ENCODE data around the gene TLX2. TPM values are rescaled to one million over a fixed set of nuclear protein-coding genes. Genes with fewer than 3 reads are reported as not detected.

The TLX2 gene
- total and polyA plus RNA-seq, 4 donors, result not detected

- Histone ChIP-seq H3K9ac (ENCODE audit: low read depth in 1 of 2, low read length in 2 of 2) (no peak overlapping the region), H3K4me1 (ENCODE audit: control insufficient read depth in 4 of 4, insufficient read depth in 4 of 4, low read length in 3 of 4) (peaks cover 38 to 82% (median 65%) of the 10 kb centered on the region in 4 donors), H3K27ac (ENCODE audit: low read depth in 1 of 2, low read length in 2 of 2) (peak overlapping the region; percentile 4 to 57), H3K4me3 (ENCODE audit: low read depth in 1 of 3, low read length in 3 of 3) (no peak overlapping the region), H3K36me3 (ENCODE audit: control insufficient read depth in 4 of 4, insufficient read depth in 3 of 4, low read depth in 1 of 4, low read length in 3 of 4) (peaks cover 10 to 16% (median 14%) of the 10 kb centered on the region in 4 donors), H3K27me3 (ENCODE audit: control insufficient read depth in 4 of 4, insufficient read depth in 4 of 4, low read length in 3 of 4) (no peaks in the 10 kb centered on the region), H3K9me3 (ENCODE audit: control insufficient read depth in 4 of 4, low read length in 3 of 4) (no peaks in the 10 kb centered on the region)
- no peak for DNase-seq (ENCODE audit: low spot score)
- 45% methylated on average over 12 of the region's 12 CpGs for WGBS
- TF ChIP-seq RAD21 (IDR thresholded peaks at IDR 0.05), result peak; percentile 15 to 28
- TF ChIP-seq JUND (IDR thresholded peaks at IDR 0.05), result peak in 1 of 2 donors; percentile 65
- TF ChIP-seq EGR1 (IDR thresholded peaks at IDR 0.05; ENCODE audit: low read depth in 2 of 2), result peak in 1 of 2 donors; percentile 39
- TF ChIP-seq MAX (IDR thresholded peaks at IDR 0.05), result peak; percentile 84
- TF ChIP-seq ZBTB33 (IDR thresholded peaks at IDR 0.05), result peak; percentile 69
- TF ChIP-seq SP1 (IDR thresholded peaks at IDR 0.05), result peak; percentile 69
- no peak for TF ChIP-seq NR2F2 (IDR thresholded peaks at IDR 0.05)
- peak; percentile 79 for TF ChIP-seq YY1 (IDR thresholded peaks at IDR 0.05)
- TF ChIP-seq GABPA (IDR thresholded peaks at IDR 0.05 in 1 of 2, conservative IDR thresholded peaks at IDR 0.05 in 1 of 2), result peak in 1 of 2 donors; percentile 74
- no peak for TF ChIP-seq TAF1 (conservative IDR thresholded peaks at IDR 0.05)
- no peak for TF ChIP-seq CTCF (IDR thresholded peaks at IDR 0.05; ENCODE audit: low read depth, low read length, missing input control)
- TF ChIP-seq FOXA2 (IDR thresholded peaks at IDR 0.05), result no peak
- peak; percentile 67 for TF ChIP-seq HNF4G (IDR thresholded peaks at IDR 0.05)
- peak; percentile 89 to 91 for TF ChIP-seq RXRA (IDR thresholded peaks at IDR 0.05)
- TF ChIP-seq FOXA1 (IDR thresholded peaks at IDR 0.05), result no peak
- peak; percentile 84 to 95 for TF ChIP-seq HNF4A (conservative IDR thresholded peaks at IDR 0.05)
- TF ChIP-seq REST (IDR thresholded peaks at IDR 0.05), result peak; percentile 44
- TF ChIP-seq ATF3 (IDR thresholded peaks at IDR 0.05), result peak; percentile 24
These were observed 22.4 kb upstream of the TLX2 start for GRCh38 chr2:74491648-74492544.

Measured in liver (tissue), 9 donors.